Activated T-helper 2 cell treated with anti-CD3 and anti-CD28 coated beads, Interferon-gamma antibody, Interleukin-2, Interleukin-4, amounts not matched to agents 10 μg/mL and 5 μg/mL and 100 μg/mL, durations not matched to agents 14 hours and 24 hours and 36 hours (primary cell): ENCODE results near the gene ABHD17A. TPM values are rescaled to one million over a fixed set of nuclear protein-coding genes. Genes with fewer than 3 reads are reported as not detected.

ENCODE experiments used
- DNase-seq: peaks from one replicate; pipeline ENCODE4 v3.0.0; 2021; ENCODE audit warnings: low spot score
- H3K27ac Mint-ChIP-seq: one replicate; pipeline ENCODE4 v1.8.0; 2021; ENCODE audit warnings: mixed read lengths
- H3K27me3 Mint-ChIP-seq: one replicate; pipeline ENCODE4 v1.8.0; 2021; ENCODE audit warnings: low read depth, mixed read lengths
- H3K36me3 Mint-ChIP-seq: one replicate; pipeline ENCODE4 v1.8.0; 2021; ENCODE audit warnings: low read depth, mixed read lengths
- H3K4me1 Mint-ChIP-seq: one replicate; pipeline ENCODE4 v1.8.0; 2021; ENCODE audit warnings: low read depth, mixed read lengths
- H3K4me3 Mint-ChIP-seq: one replicate; pipeline ENCODE4 v1.8.0; 2021; ENCODE audit warnings: low read depth, mild to moderate bottlenecking, moderate library complexity, mixed read lengths
- H3K9me3 Mint-ChIP-seq: one replicate; pipeline ENCODE4 v1.8.0; 2021; ENCODE audit warnings: mixed read lengths
- intact Hi-C: fragments of 100-400 bp; cut with micrococcal nuclease; formaldehyde crosslinking; loops from one replicate; pipeline ENCODE4 v1.15.1; 2023
- total RNA-seq: library from RNA; stranded (reverse); gene quantifications from 2 replicates; pipeline ENCODE4 v1.2.3, GENCODE V29; 2022

ABHD17A gene
- total RNA-seq, 1 donor from 2014 or later = 100 TPM

DNA sequence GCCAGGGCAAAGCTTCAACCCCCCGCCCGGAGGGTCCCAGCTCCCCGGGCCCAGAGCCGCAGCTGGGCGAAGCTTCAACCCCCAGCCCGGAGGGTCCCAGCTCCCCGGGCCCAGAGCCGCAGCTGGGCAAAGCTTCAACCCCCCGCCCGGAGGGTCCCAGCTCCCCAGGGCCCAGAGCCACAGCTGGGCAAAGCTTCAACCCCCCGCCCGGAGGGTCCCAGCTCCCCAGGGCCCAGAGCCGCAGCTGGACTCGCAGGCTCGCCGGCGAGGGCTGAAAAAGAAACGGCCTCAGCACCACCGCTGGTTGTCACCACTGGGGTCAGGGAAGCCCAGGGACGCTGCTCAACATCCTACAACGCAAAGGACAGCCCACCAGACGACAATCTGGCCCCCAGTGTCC lies 42.2 kb downstream of the ABHD17A start:
- Mint-ChIP-seq H3K9me3 (no peaks in the 10 kb centered on the region), H3K4me3 (no peak overlapping the region), H3K27me3 (no peaks in the 10 kb centered on the region), H3K4me1 (peaks cover 22% of the 10 kb centered on the region), H3K27ac (no peak overlapping the region), H3K36me3 (peaks cover 15% of the 10 kb centered on the region)
- intact Hi-C loops = no loop called here
- DNase-seq = no peak

- Mint-ChIP-seq H3K36me3 (peaks cover 8% of the 10 kb centered on the region), H3K27me3 (no peaks in the 10 kb centered on the region), H3K9me3 (no peaks in the 10 kb centered on the region), H3K4me3 (no peak overlapping the region), H3K27ac (no peak overlapping the region), H3K4me1 (peaks cover 11% of the 10 kb centered on the region)
- intact Hi-C loops = no loop called here
- DNase-seq = no peak
Observed at GRCh38 chr19:1841209-1841924, 43.9 kb downstream of the ABHD17A start.

DNA sequence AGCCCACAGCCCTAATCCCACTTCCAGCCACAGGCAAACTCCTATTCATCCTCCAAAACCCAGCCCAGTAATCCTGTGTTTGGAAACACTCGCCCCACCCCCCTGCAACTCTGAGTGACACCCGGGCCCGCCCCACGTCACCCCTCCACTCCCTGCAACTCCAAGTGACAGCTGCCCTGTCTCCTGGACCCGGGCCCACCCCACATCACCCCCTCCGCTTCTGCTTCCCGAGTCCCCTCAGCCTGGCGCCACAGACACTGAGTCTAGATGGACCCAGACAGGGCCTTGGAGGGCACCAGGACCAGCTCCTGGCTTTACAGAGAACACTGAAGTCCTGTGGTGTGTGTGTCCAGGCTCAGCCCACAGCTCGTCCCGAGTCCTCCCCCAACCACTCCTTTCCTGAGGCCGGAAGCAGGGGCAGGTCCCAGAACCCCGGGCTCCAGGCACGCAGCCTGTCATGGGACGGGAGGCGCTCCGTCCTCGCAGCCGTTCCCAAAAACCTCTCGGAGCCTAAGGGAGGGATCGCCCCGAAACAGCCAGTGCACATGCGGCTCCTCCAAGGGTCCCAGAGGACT lies 44.7 kb downstream of the ABHD17A start:
- peaks cover 2% of the 10 kb centered on the region for H3K36me3 Mint-ChIP-seq
- H3K9me3 Mint-ChIP-seq = no peaks in the 10 kb centered on the region
- H3K4me1 Mint-ChIP-seq = peaks cover 4% of the 10 kb centered on the region
- H3K27me3 Mint-ChIP-seq = no peaks in the 10 kb centered on the region
- no peak overlapping the region for H3K4me3 Mint-ChIP-seq
- DNase-seq = no peak
- intact Hi-C loops = no loop called here
- no peak overlapping the region for H3K27ac Mint-ChIP-seq

GRCh38 chr19:1839658-1840540 lies 45.4 kb downstream of the ABHD17A start:
- Mint-ChIP-seq H3K4me1 (peaks cover 4% of the 10 kb centered on the region), H3K9me3 (no peaks in the 10 kb centered on the region), H3K27me3 (no peaks in the 10 kb centered on the region), H3K27ac (peak overlapping the region; percentile 22), H3K4me3 (no peak overlapping the region), H3K36me3 (peaks cover 2% of the 10 kb centered on the region)
- DNase-seq = no peak
- intact Hi-C loops = no loop called here

DNA sequence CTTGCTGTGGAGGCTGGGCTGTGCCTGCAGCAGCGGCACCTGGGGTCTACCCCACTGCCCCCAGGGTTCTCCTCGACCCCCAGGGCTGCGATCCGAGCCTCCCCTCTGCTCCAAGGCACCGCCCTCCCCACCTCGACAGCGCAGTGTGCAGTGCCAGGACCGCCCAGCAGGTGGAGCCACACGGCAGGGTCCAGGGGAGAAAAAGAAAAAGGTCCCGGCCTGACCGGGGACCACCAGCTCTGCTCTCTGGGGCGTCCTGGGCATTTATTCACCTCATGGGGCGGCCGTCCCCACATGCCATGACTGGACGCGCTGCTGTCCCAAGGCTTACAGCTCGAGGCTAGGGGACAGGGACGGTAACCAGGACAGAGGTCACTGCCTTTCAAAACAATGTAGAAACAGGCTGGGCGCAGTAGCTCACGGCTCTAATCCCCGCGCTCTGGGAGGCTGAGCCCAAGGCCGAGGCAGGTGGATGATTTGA lies 47.6 kb downstream of the ABHD17A start:
- H3K9me3 Mint-ChIP-seq = no peaks in the 10 kb centered on the region
- H3K4me1 Mint-ChIP-seq = peaks cover 4% of the 10 kb centered on the region
- no peaks in the 10 kb centered on the region for H3K27me3 Mint-ChIP-seq
- intact Hi-C loops = no loop called here
- H3K4me3 Mint-ChIP-seq = no peak overlapping the region
- peaks cover 2% of the 10 kb centered on the region for H3K36me3 Mint-ChIP-seq
- peak; percentile 43 for DNase-seq
- H3K27ac Mint-ChIP-seq = no peak overlapping the region

GRCh38 chr19:1837222-1837565 lies 48.1 kb downstream of the ABHD17A start:
- H3K36me3 Mint-ChIP-seq = peaks cover 2% of the 10 kb centered on the region
- no peak overlapping the region for H3K4me3 Mint-ChIP-seq
- no peaks in the 10 kb centered on the region for H3K9me3 Mint-ChIP-seq
- no peak overlapping the region for H3K27ac Mint-ChIP-seq
- no peak for DNase-seq
- H3K27me3 Mint-ChIP-seq = no peaks in the 10 kb centered on the region
- peaks cover 4% of the 10 kb centered on the region for H3K4me1 Mint-ChIP-seq
- intact Hi-C loops = no loop called here

DNA sequence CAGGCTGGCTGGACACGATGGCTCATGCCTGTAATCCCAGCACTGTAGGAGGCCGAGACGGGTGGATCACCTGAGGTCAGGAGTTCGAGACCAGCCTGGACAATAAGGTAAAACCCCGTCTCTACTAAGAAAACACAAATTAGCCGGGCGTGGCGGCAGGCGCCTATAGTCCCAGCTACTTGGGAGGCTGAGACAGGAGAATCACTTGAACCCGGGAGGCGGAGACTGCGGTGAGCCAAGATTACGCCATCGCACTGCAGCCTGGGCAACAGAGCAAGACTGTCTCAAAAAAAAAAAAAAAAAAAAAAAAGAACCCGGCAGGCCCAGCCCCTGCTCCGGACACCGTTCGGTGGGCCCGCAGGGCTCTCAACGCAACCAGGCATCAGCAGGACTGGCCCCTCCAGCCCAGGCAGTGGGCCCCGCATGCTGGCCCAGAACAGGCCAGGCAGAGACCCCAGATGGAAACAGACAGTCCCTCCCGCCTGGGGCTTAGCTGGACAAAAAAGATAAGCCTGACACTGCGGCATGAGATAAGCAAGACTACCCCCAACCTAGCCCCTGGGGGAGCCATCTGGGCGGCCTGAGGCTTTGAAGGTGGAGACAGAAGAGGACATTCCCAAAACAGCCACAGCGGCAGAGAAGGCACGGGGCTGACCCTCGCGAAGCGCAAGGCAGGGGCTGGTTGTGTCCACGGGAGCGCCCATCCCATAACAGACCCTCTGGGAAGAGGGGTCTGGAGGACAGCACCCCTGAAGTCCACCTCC lies 48.7 kb downstream of the ABHD17A start:
- Mint-ChIP-seq H3K36me3 (peaks cover 2% of the 10 kb centered on the region), H3K4me1 (peaks cover 4% of the 10 kb centered on the region), H3K4me3 (no peak overlapping the region), H3K27me3 (no peaks in the 10 kb centered on the region), H3K27ac (no peak overlapping the region), H3K9me3 (no peaks in the 10 kb centered on the region)
- DNase-seq = no peak
- intact Hi-C loops = no loop called here

DNA sequence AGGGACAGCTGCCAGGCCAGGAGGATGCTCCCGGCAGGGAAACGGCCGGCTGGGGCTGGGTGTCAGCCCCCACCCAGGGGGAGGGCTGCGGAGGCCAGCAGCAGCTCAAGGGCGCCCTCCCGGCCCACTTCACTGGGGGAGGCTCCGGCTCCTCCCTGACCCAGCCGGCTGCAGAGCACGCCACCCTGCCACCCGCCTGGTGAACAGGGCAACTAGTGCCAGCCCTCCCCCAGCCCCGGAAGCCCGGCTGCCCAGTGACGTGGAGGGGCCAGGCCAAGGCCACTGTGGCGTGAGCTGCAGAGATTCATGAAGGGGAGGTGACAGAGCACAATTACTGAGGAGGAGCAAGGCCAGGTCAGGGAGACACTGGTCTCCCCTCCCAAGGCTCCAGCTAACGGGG lies 51.8 kb downstream of the ABHD17A start:
- Mint-ChIP-seq H3K27me3 (no peaks in the 10 kb centered on the region), H3K9me3 (no peaks in the 10 kb centered on the region), H3K4me1 (no peaks in the 10 kb centered on the region), H3K27ac (no peak overlapping the region), H3K4me3 (no peak overlapping the region), H3K36me3 (no peaks in the 10 kb centered on the region)
- DNase-seq = no peak
- intact Hi-C loops = no loop called here

GRCh38 chr19:1832046-1832663 lies 53.1 kb downstream of the ABHD17A start:
- intact Hi-C loops = no loop called here
- Mint-ChIP-seq H3K9me3 (no peaks in the 10 kb centered on the region), H3K4me3 (no peak overlapping the region), H3K27me3 (no peaks in the 10 kb centered on the region), H3K4me1 (no peaks in the 10 kb centered on the region), H3K36me3 (no peaks in the 10 kb centered on the region), H3K27ac (no peak overlapping the region)
- DNase-seq = no peak

DNA sequence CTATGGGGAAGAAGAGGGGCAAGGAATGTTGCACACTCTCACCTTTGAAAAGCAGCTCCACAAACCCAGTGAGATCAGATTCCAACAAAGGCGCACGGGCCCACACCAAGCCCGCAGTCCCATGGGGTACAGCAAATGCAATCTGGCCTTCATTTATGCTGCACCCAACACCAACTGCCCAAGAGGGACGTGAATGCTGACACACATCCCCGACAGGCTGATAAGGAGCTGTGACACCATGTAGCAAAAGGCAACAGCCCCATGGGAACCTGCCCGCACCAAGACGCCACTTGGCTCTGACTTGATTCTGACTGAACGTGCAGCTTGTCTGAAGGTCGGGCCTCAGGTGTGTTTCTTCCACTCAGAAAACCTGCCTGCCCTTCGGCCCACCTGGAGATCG lies 54.3 kb downstream of the ABHD17A start:
- no peak for DNase-seq
- intact Hi-C loops = no loop called here
- no peaks in the 10 kb centered on the region for H3K4me1 Mint-ChIP-seq
- H3K4me3 Mint-ChIP-seq = no peak overlapping the region
- no peaks in the 10 kb centered on the region for H3K27me3 Mint-ChIP-seq
- H3K36me3 Mint-ChIP-seq = peaks cover 2% of the 10 kb centered on the region
- no peaks in the 10 kb centered on the region for H3K9me3 Mint-ChIP-seq
- no peak overlapping the region for H3K27ac Mint-ChIP-seq

GRCh38 chr19:1830568-1830967 lies 54.7 kb downstream of the ABHD17A start:
- no peaks in the 10 kb centered on the region for H3K27me3 Mint-ChIP-seq
- H3K27ac Mint-ChIP-seq = no peak overlapping the region
- no peaks in the 10 kb centered on the region for H3K9me3 Mint-ChIP-seq
- H3K4me1 Mint-ChIP-seq = no peaks in the 10 kb centered on the region
- intact Hi-C loops = no loop called here
- no peak overlapping the region for H3K4me3 Mint-ChIP-seq
- H3K36me3 Mint-ChIP-seq = peaks cover 5% of the 10 kb centered on the region
- DNase-seq = no peak

GRCh38 chr19:1829958-1830357 lies 55.3 kb downstream of the ABHD17A start:
- Mint-ChIP-seq H3K4me1 (no peaks in the 10 kb centered on the region), H3K27ac (no peak overlapping the region), H3K36me3 (peaks cover 5% of the 10 kb centered on the region), H3K27me3 (no peaks in the 10 kb centered on the region), H3K4me3 (no peak overlapping the region), H3K9me3 (no peaks in the 10 kb centered on the region)
- intact Hi-C loops = no loop called here
- no peak for DNase-seq
